GM18907 (cell line): ENCODE results near the gene MYO1B.
"Not testable (repeated sequence)": the region's sequence is repeated elsewhere in the genome, so short reads cannot be mapped to it uniquely, and the experiment has no call there.

Source experiments
- ATAC-seq: cut with Tn5 transposase; IDR thresholded peaks from one replicate; pipeline ENCODE4 v1.9.1; 2021; ENCODE audit warnings: mild to moderate bottlenecking, moderate library complexity; ENCODE audit not compliant: unreplicated experiment

MYO1B gene

GRCh38 chr2:191443446-191443845, 198.2 kb downstream of the MYO1B start:
- ATAC-seq: no peak

GRCh38 chr2:191446910-191447309, 201.7 kb downstream of the MYO1B start:
- ATAC-seq: no peak

GRCh38 chr2:191451116-191451515, 205.9 kb downstream of the MYO1B start:
- no peak for ATAC-seq

GRCh38 chr2:191452065-191452464, 206.9 kb downstream of the MYO1B start:
- no peak for ATAC-seq

GRCh38 chr2:191453761-191454160, 208.6 kb downstream of the MYO1B start:
- ATAC-seq: no peak

- not testable (repeated sequence) for ATAC-seq
Observed at GRCh38 chr2:191456506-191456905, 211.3 kb downstream of the MYO1B start.

GRCh38 chr2:191459158-191459557, 214.0 kb downstream of the MYO1B start:
- ATAC-seq: no peak

GRCh38 chr2:191462370-191462769, 217.2 kb downstream of the MYO1B start:
- no peak for ATAC-seq

GRCh38 chr2:191463790-191464189, 218.6 kb downstream of the MYO1B start:
- ATAC-seq: no peak

GRCh38 chr2:191465766-191466420, 220.7 kb downstream of the MYO1B start:
- ATAC-seq: no peak

GRCh38 chr2:191467113-191467512, 221.9 kb downstream of the MYO1B start:
- no peak for ATAC-seq

GRCh38 chr2:191470306-191470705, 225.1 kb downstream of the MYO1B start:
- ATAC-seq: no peak

GRCh38 chr2:191474464-191474863, 229.3 kb downstream of the MYO1B start:
- no peak for ATAC-seq
